Karpas-422 (cell line): ENCODE data around the gene NHERF1. TPM values are rescaled to one million over a fixed set of nuclear protein-coding genes. Genes with fewer than 3 reads are reported as not detected.

Experiments
- total RNA-seq: library from RNA; depleted of rRNA; stranded (reverse); fragments of >200 nt; shearing (Covaris generic); gene quantifications from 2 replicates; pipeline ENCODE4 v1.2.3, GENCODE V29; 2014; ENCODE audit warnings: low replicate concordance; rRNA removed

The NHERF1 gene
- total RNA-seq, 1 experiment from 2014 or later, result 24.4 TPM

Other genes with a start within 250 kb of the NHERF1 start
- not detected in 2 replicates for gene CD300LB, start 217.2 kb upstream of the NHERF1 start, total RNA-seq
- not detected in 2 replicates for gene CD300C, start 202.5 kb upstream of the NHERF1 start, total RNA-seq
- not detected in 2 replicates for gene CD300H, start 181.1 kb upstream of the NHERF1 start, total RNA-seq
- not detected in 2 replicates for gene CD300LD, start 156.3 kb upstream of the NHERF1 start, total RNA-seq
- gene CD300E, start 124.9 kb upstream of the NHERF1 start, total RNA-seq, result not detected in 2 replicates
- not detected in 2 replicates for gene CD300LF, start 35.7 kb upstream of the NHERF1 start, total RNA-seq
- 0.07 TPM in 1 of 2 replicates, not detected in the other for gene RAB37, start 11.4 kb upstream of the NHERF1 start, total RNA-seq
- gene NAT9, start 27.7 kb downstream of the NHERF1 start, total RNA-seq, result 25.3 and 66.8 TPM in 2 replicates
- gene GRIN2C, start 111.3 kb downstream of the NHERF1 start, total RNA-seq, result not detected in 2 replicates
- gene FDXR, start 124.4 kb downstream of the NHERF1 start, total RNA-seq, result 3.2 and 8.4 TPM in 2 replicates
- not detected in 2 replicates for gene FADS6, start 145.0 kb downstream of the NHERF1 start, total RNA-seq
- not detected in 2 replicates for gene USH1G, start 174.6 kb downstream of the NHERF1 start, total RNA-seq
- gene OTOP2, start 175.6 kb downstream of the NHERF1 start, total RNA-seq, result not detected in 2 replicates
- gene OTOP3, start 187.3 kb downstream of the NHERF1 start, total RNA-seq, result not detected in 2 replicates
- 0.65 TPM in 1 of 2 replicates, not detected in the other for gene HID1, start 224.1 kb downstream of the NHERF1 start, total RNA-seq
- gene CDR2L, start 239.0 kb downstream of the NHERF1 start, total RNA-seq, result not detected in 2 replicates